GM12878 (cell line): ENCODE data around the gene MYO7B. TPM values are rescaled to one million over a fixed set of nuclear protein-coding genes. Genes with fewer than 3 reads are reported as not detected.

Experiments used
- EP300 ChIP-seq, 2 experiments: fragments of 150-350 bp in 1 of 2; IDR thresholded peaks; 2 replicates each; pipeline ENCODE4 v1.6.1; 2011 to 2012; ENCODE audit warnings: low read depth in 2 of 2, low read length in 2 of 2, borderline replicate concordance in 1 of 2, improper control_type of control experiment in 1 of 2, inconsistent platforms in 1 of 2; ENCODE audit not compliant: control insufficient read depth in 1 of 2
- HSF1 ChIP-seq: fragments of 150-350 bp; IDR thresholded peaks from 2 replicates; pipeline ENCODE4 v1.6.1; 2014; ENCODE audit warnings: mild to moderate bottlenecking, low read depth, low read length
- NFYA ChIP-seq: IDR thresholded peaks from 2 replicates; pipeline ENCODE4 v1.6.1; 2011; ENCODE audit warnings: low read depth, mild to moderate bottlenecking, low read length, improper control_type of control experiment, borderline replicate concordance
- NR2C1 ChIP-seq: fragments of 450-650 bp; IDR thresholded peaks from 2 replicates; pipeline ENCODE4 v1.6.1; 2017; ENCODE audit warnings: antibody characterized with exemption, mild to moderate bottlenecking, moderate library complexity
- NRF1 ChIP-seq: conservative IDR thresholded peaks from 2 replicates; pipeline ENCODE4 v1.6.1; 2011; ENCODE audit warnings: mild to moderate bottlenecking, low read depth, low read length, improper control_type of control experiment
- RBBP5 ChIP-seq: fragments of 200-600 bp; sonication (generic); conservative IDR thresholded peaks from 2 replicates; pipeline ENCODE4 v1.6.1; 2016
- SREBF1 ChIP-seq: IDR thresholded peaks from 2 replicates; pipeline ENCODE4 v1.6.1; 2012; ENCODE audit warnings: mild to moderate bottlenecking, low read length
- ZNF687 ChIP-seq: fragments of 450-650 bp; IDR thresholded peaks from 2 replicates; pipeline ENCODE4 v1.6.1; 2017; ENCODE audit warnings: mild to moderate bottlenecking, moderate library complexity
- polyA plus RNA-seq, 11 experiments: library from polyadenylated mRNA; depleted of rRNA in 4 of 11; unstranded in 6 of 11; stranded (reverse) in 5 of 11; fragments of >200 nt; fragmentation: Nextera tagmentation in 4 of 11; fragmentation: Illumina TruSeq in 1 of 11; extraction: Ambion mirVana in 4 of 11; extraction: Trizol in 1 of 11; gene quantifications; 1 replicate in 1 of 11; 2 replicates in 10 of 11; pipeline versions ENCODE4 v1.2.1 to v1.2.3, GENCODE V29; 2011 to 2016; ENCODE audit warnings: inconsistent platforms in 2 of 11, missing spikeins in 2 of 11, low read depth in 1 of 11
- total RNA-seq, 4 experiments: library from RNA; depleted of rRNA in 3 of 4; stranded (reverse); fragments of >200 nt in 3 of 4; fragmentation: Illumina TruSeq in 1 of 4; extraction: Trizol in 1 of 4; gene quantifications; 2 replicates each; pipeline versions ENCODE4 v1.2.1 to v1.2.3, GENCODE V29; 2013 to 2021

MYO7B gene
- total and polyA plus RNA-seq, 10 of the 15 experiments (the other 5 are each of a cell fraction or from before 2014, with no cell fraction given): 0.08 to 4.8 (median 1.2) TPM

- TF ChIP-seq HSF1: no peak
- no peak for TF ChIP-seq EP300 (IDR thresholded peaks at IDR 0.05; ENCODE audit: borderline replicate concordance in 1 of 2, control insufficient read depth in 1 of 2, low read depth in 2 of 2, low read length in 2 of 2)
- TF ChIP-seq NFYA: no peak
- TF ChIP-seq NR2C1: no peak
- TF ChIP-seq SREBF1: no peak
- no peak for TF ChIP-seq RBBP5
- TF ChIP-seq ZNF687: no peak
- no peak for TF ChIP-seq NRF1
Measured at GRCh38 chr2:127508023-127508630, 27.4 kb upstream of the MYO7B start (continued).
